ENCODE measurements around the gene OSTN.
"Not testable (repeated sequence)": the region's sequence is repeated elsewhere in the genome, so short reads cannot be mapped to it uniquely, and the experiment has no call there.

OSTN gene

GRCh38 chr3:191227541-191227940 is 28.5 kb downstream of the OSTN start:
- Histone ChIP-seq H3K4me1 (ENCODE audit: control insufficient read depth, insufficient read depth, low read length) (no peaks in the 10 kb centered on the region), H3K4me3 (ENCODE audit: low read length in 2 of 2) (no peak overlapping the region), H3K36me3 (ENCODE audit: control insufficient read depth in 2 of 2, insufficient read depth in 2 of 2, low read length in 2 of 2) (no peaks in the 10 kb centered on the region), H3K9me3 (ENCODE audit: control insufficient read depth in 2 of 2, low read length in 2 of 2) (no peaks in the 10 kb centered on the region), H3K9ac (ENCODE audit: low read length in 2 of 2) (no peak overlapping the region), H3K27ac (ENCODE audit: low read length) (no peak overlapping the region), H3K27me3 (ENCODE audit: control insufficient read depth in 1 of 2, insufficient read depth in 2 of 2, low read length in 2 of 2) (no peaks in the 10 kb centered on the region)

DNA sequence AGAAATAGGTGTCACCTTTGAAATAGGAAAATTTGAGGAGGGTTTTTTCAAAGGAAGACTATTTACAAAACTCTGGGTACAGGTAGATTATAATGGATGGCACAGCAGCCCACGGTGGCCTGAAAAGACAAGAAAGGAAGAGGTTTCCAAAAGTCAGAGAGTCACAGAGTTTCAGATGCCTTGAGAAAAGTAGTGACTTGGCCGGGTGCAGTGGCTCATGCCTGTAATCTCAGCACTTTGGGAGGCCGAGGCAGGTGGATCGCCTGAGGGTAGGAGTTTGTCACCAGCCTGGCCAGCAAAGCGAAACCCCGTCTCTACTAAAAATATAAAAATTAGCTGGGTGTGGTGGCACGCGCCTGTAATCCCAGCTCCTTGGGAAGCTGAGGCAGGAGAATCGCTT is 35.2 kb downstream of the OSTN start:
- Histone ChIP-seq H3K27ac (ENCODE audit: low read length) (no peak overlapping the region), H3K36me3 (ENCODE audit: control insufficient read depth in 2 of 2, insufficient read depth in 2 of 2, low read length in 2 of 2) (no peaks in the 10 kb centered on the region), H3K9me3 (ENCODE audit: control insufficient read depth in 2 of 2, low read length in 2 of 2) (no peaks in the 10 kb centered on the region), H3K4me1 (ENCODE audit: control insufficient read depth, insufficient read depth, low read length) (no peaks in the 10 kb centered on the region), H3K9ac (ENCODE audit: low read length in 2 of 2) (no peak overlapping the region), H3K27me3 (ENCODE audit: control insufficient read depth in 1 of 2, insufficient read depth in 2 of 2, low read length in 2 of 2) (no peaks in the 10 kb centered on the region), H3K4me3 (ENCODE audit: low read length in 2 of 2) (no peak overlapping the region)

DNA sequence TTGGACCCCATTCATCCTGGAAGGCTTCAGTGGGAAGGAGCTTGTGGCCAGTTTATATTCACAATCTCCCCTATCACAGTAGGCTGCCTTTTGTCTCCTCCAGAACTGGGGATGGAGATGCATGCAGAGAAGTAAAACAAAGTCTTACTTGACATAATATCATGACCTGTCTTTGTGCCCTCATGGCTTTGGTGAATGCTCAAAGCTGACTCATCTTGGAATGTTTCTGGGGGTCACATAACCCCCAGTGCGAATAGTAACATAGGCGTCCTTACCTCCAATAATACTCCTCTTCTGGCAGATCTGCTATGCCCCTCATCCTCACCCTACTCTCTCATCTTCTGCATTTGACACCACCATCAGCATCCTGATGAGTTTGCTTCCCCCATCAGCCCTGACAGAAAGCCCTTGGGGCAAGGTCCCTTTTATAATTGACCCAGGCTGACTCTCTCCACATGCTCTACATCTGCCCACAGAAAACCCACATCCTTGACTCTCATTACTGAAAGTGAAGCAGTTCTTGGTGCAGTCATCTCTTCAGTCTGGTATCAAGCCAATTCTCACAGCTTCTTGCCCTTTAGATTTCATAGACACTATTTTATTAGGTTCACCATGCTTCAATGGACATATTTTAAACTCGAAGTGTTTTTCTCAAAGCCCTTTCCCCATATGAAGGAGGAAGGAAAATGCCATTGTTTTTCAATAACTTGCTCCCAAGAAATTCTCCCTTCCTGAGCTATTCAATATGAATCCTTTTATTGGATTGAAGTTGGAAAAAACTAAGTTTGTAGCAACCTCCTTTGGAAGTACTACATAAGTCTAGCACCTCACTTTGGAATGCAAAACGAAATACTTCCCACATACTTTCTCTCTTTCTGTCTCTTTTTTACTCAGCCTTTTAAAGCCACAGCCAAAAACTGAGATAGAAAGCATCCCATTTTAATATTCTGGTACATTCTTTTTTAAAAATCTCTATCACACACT is 36.6 kb downstream of the OSTN start:
- H3K9me3 ChIP-seq (ENCODE audit: control insufficient read depth in 2 of 2, low read length in 2 of 2) = no peaks in the 10 kb centered on the region
- no peaks in the 10 kb centered on the region for H3K36me3 ChIP-seq (ENCODE audit: control insufficient read depth in 2 of 2, insufficient read depth in 2 of 2, low read length in 2 of 2)

GRCh38 chr3:191236646-191237045 is 37.6 kb downstream of the OSTN start:
- H3K4me3 ChIP-seq (ENCODE audit: low read length in 2 of 2) = no peak overlapping the region
- no peak overlapping the region for H3K9ac ChIP-seq (ENCODE audit: low read length in 2 of 2)
- no peaks in the 10 kb centered on the region for H3K36me3 ChIP-seq (ENCODE audit: control insufficient read depth in 2 of 2, insufficient read depth in 2 of 2, low read length in 2 of 2)
- no peaks in the 10 kb centered on the region for H3K9me3 ChIP-seq (ENCODE audit: control insufficient read depth in 2 of 2, low read length in 2 of 2)
- no peak overlapping the region for H3K27ac ChIP-seq (ENCODE audit: low read length)
- H3K27me3 ChIP-seq (ENCODE audit: control insufficient read depth in 1 of 2, insufficient read depth in 2 of 2, low read length in 2 of 2) = no peaks in the 10 kb centered on the region
- H3K4me1 ChIP-seq (ENCODE audit: control insufficient read depth, insufficient read depth, low read length) = no peaks in the 10 kb centered on the region

More for the DNA sequence above, 36.6 kb downstream of the OSTN start:
- Histone ChIP-seq H3K9ac (ENCODE audit: low read length in 2 of 2) (no peak overlapping the region), H3K4me3 (ENCODE audit: low read length in 2 of 2) (no peak overlapping the region), H3K27ac (ENCODE audit: low read length) (no peak overlapping the region), H3K4me1 (ENCODE audit: control insufficient read depth, insufficient read depth, low read length) (no peaks in the 10 kb centered on the region), H3K27me3 (ENCODE audit: control insufficient read depth in 1 of 2, insufficient read depth in 2 of 2, low read length in 2 of 2) (no peaks in the 10 kb centered on the region)

DNA sequence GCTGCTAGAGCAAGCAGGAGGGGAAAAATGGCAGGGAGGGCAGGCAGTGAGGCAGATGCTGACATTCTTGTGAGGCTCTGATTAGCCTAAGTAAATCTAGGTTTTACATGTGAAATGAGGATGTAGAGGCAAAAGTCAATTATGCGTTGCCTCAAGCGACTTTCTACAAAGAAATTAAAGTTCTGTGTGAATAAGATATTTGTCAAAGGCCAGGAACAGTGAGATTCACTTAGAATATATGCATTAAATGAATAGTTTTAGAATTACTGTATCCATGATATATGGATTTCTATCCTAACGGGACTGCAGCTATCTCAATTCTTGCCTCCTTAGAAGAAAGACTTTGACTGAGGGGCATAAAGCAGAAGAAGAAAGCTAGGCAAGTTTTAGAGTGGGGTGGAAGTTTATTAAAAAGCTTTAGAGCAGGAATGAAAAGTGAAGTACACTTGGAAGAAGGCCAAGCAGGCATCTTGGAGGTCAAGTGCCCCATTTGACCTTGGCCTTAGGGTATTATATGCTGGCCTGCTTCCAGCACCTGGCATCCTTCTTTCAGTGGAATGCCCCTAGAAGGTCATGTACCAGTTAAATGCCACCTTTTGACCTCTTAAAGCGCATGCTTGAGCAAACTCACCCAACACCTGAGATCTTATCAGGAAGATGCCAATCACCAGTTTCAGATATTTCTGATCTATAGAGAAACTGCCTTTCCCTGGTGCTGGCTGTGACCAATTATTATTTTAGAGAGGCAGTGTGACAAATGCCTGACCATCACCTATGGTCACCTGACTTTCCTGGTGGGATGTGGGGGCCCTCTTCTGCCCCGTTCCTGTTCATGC is 38.2 kb downstream of the OSTN start:
- Histone ChIP-seq H3K9me3 (ENCODE audit: control insufficient read depth in 2 of 2, low read length in 2 of 2) (no peaks in the 10 kb centered on the region), H3K4me3 (ENCODE audit: low read length in 2 of 2) (no peak overlapping the region), H3K36me3 (ENCODE audit: control insufficient read depth in 2 of 2, insufficient read depth in 2 of 2, low read length in 2 of 2) (no peaks in the 10 kb centered on the region), H3K27ac (ENCODE audit: low read length) (no peak overlapping the region), H3K4me1 (ENCODE audit: control insufficient read depth, insufficient read depth, low read length) (no peaks in the 10 kb centered on the region), H3K27me3 (ENCODE audit: control insufficient read depth in 1 of 2, insufficient read depth in 2 of 2, low read length in 2 of 2) (no peaks in the 10 kb centered on the region), H3K9ac (ENCODE audit: low read length in 2 of 2) (no peak overlapping the region)

DNA sequence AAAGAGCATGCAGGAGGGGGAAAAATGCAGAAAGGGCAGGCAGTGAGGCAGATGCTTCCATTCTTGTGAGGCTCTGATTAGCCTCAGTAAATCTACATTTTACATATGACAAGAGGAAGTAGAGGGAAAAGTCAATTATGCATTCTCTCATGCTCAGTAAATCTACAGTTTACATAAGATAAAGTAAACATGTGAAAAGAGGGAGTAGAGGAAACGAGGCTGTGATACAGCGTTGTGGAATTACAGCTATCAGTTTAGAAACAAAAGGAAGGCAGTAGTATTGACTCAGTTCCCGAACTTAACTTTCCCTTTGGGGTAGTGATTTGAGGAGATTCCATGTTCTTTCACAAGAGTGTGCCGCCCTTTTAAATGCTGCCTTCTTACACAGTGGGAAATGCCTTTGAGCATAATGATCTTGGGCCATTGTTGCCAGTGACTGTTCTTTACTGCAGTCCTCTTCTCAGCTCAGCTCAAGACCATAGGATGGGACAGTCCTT is 39.3 kb downstream of the OSTN start:
- Histone ChIP-seq H3K27ac (ENCODE audit: low read length) (no peak overlapping the region), H3K9me3 (ENCODE audit: control insufficient read depth in 2 of 2, low read length in 2 of 2) (no peaks in the 10 kb centered on the region), H3K27me3 (ENCODE audit: control insufficient read depth in 1 of 2, insufficient read depth in 2 of 2, low read length in 2 of 2) (no peaks in the 10 kb centered on the region), H3K4me1 (ENCODE audit: control insufficient read depth, insufficient read depth, low read length) (no peaks in the 10 kb centered on the region), H3K9ac (ENCODE audit: low read length in 2 of 2) (no peak overlapping the region), H3K36me3 (ENCODE audit: control insufficient read depth in 2 of 2, insufficient read depth in 2 of 2, low read length in 2 of 2) (no peaks in the 10 kb centered on the region), H3K4me3 (ENCODE audit: low read length in 2 of 2) (no peak overlapping the region)

DNA sequence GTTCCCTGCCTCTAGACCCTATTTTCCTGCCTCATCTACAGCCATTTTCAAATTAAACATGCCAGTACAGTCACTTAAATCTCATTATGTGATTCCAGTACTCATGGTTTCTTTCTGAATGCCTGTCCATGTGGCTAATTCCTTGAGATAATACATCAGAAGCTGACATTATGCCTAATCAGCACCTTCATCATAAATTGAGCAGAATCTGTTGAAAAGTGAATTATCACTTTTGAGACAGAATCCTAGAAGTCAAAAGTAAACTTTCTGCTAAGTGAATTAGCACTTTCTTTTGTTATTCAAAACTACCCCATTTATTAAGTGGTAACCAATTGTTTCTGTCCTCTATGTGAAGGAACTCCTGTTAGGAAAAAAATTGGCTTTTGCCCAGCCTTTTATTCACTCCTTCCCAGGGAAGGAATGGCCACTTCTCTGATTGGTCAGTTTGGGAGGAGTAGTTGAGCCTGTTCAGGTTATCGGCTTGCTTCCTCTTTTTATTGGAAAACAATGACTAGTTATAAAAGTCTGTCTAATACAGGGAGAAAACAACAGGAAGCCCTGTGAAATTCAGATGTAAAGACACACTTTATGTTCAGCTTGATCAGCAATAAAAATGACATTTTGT is 40.5 kb downstream of the OSTN start:
- no peaks in the 10 kb centered on the region for H3K4me1 ChIP-seq (ENCODE audit: control insufficient read depth, insufficient read depth, low read length)
- H3K9ac ChIP-seq (ENCODE audit: low read length in 2 of 2) = no peak overlapping the region
- no peak overlapping the region for H3K27ac ChIP-seq (ENCODE audit: low read length)
- H3K27me3 ChIP-seq (ENCODE audit: control insufficient read depth in 1 of 2, insufficient read depth in 2 of 2, low read length in 2 of 2) = no peaks in the 10 kb centered on the region
- no peaks in the 10 kb centered on the region for H3K9me3 ChIP-seq (ENCODE audit: control insufficient read depth in 2 of 2, low read length in 2 of 2)
- H3K36me3 ChIP-seq (ENCODE audit: control insufficient read depth in 2 of 2, insufficient read depth in 2 of 2, low read length in 2 of 2) = no peaks in the 10 kb centered on the region
- no peak overlapping the region for H3K4me3 ChIP-seq (ENCODE audit: low read length in 2 of 2)

- Histone ChIP-seq H3K27ac (ENCODE audit: low read length) (no peak overlapping the region), H3K27me3 (ENCODE audit: control insufficient read depth in 1 of 2, insufficient read depth in 2 of 2, low read length in 2 of 2) (no peaks in the 10 kb centered on the region), H3K4me1 (ENCODE audit: control insufficient read depth, insufficient read depth, low read length) (no peaks in the 10 kb centered on the region), H3K9me3 (ENCODE audit: control insufficient read depth in 2 of 2, low read length in 2 of 2) (no peaks in the 10 kb centered on the region), H3K4me3 (ENCODE audit: low read length in 2 of 2) (no peak overlapping the region), H3K36me3 (ENCODE audit: control insufficient read depth in 2 of 2, insufficient read depth in 2 of 2, low read length in 2 of 2) (no peaks in the 10 kb centered on the region), H3K9ac (ENCODE audit: low read length in 2 of 2) (no peak overlapping the region)
Measured at GRCh38 chr3:191240486-191240885, 41.4 kb downstream of the OSTN start.

- H3K4me3 ChIP-seq (ENCODE audit: low read length in 2 of 2) = no peak overlapping the region
- no peak overlapping the region for H3K9ac ChIP-seq (ENCODE audit: low read length in 2 of 2)
- no peaks in the 10 kb centered on the region for H3K9me3 ChIP-seq (ENCODE audit: control insufficient read depth in 2 of 2, low read length in 2 of 2)
- no peaks in the 10 kb centered on the region for H3K36me3 ChIP-seq (ENCODE audit: control insufficient read depth in 2 of 2, insufficient read depth in 2 of 2, low read length in 2 of 2)
- no peak overlapping the region for H3K27ac ChIP-seq (ENCODE audit: low read length)
- no peaks in the 10 kb centered on the region for H3K27me3 ChIP-seq (ENCODE audit: control insufficient read depth in 1 of 2, insufficient read depth in 2 of 2, low read length in 2 of 2)
- no peaks in the 10 kb centered on the region for H3K4me1 ChIP-seq (ENCODE audit: control insufficient read depth, insufficient read depth, low read length)
Measured at GRCh38 chr3:191244242-191244867, 45.3 kb downstream of the OSTN start.

DNA sequence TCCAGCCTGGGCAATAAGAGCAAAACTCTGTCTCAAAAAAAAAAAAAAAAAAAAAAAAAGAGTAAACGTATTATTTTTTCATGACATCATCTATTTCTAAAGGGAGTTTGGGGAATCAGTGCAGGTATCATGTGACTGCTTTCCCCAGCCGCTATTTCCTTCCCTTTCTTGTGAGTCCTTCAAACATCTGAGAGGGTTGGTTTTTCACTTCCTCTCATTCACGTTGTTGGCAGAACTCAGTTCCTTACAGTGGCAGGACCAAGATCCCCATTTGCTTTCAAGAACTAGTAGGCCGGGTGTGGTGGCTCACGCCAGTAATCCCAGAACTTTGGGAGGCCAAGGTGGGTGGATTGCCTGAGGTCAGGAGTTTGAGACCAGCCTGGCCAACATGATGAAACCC is 47.0 kb downstream of the OSTN start:
- not testable (repeated sequence) for H3K27ac ChIP-seq (ENCODE audit: low read length); H3K4me1 ChIP-seq (ENCODE audit: control insufficient read depth, insufficient read depth, low read length); H3K9me3 ChIP-seq (ENCODE audit: control insufficient read depth in 2 of 2, low read length in 2 of 2); H3K4me3 ChIP-seq (ENCODE audit: low read length in 2 of 2); H3K9ac ChIP-seq (ENCODE audit: low read length in 2 of 2); H3K27me3 ChIP-seq (ENCODE audit: control insufficient read depth in 1 of 2, insufficient read depth in 2 of 2, low read length in 2 of 2); H3K36me3 ChIP-seq (ENCODE audit: control insufficient read depth in 2 of 2, insufficient read depth in 2 of 2, low read length in 2 of 2)
